ENCODE measurements around the gene HIBCH.

GRCh38 chr2:190210471-190210870 is 109.2 kb downstream of the HIBCH start:
- TF ChIP-seq GABPA (IDR thresholded peaks at IDR 0.05; ENCODE audit: low read depth) (no peak), REST (IDR thresholded peaks at IDR 0.05; ENCODE audit: insufficient replicate concordance, low read depth) (no peak), CTCF (IDR thresholded peaks at IDR 0.05; ENCODE audit: insufficient read depth, low read length) (no peak)

Measured in HL-60 (cell line).